GM12874 (cell line): ENCODE results near the gene FXYD1.

Experiments
- CTCF ChIP-seq: IDR thresholded peaks from 2 replicates; pipeline ENCODE4 v1.5.1; 2011; ENCODE audit warnings: low read depth, mild to moderate bottlenecking, control low read depth, low read length, moderate library complexity; ENCODE audit not compliant: insufficient read depth

Gene FXYD1

DNA sequence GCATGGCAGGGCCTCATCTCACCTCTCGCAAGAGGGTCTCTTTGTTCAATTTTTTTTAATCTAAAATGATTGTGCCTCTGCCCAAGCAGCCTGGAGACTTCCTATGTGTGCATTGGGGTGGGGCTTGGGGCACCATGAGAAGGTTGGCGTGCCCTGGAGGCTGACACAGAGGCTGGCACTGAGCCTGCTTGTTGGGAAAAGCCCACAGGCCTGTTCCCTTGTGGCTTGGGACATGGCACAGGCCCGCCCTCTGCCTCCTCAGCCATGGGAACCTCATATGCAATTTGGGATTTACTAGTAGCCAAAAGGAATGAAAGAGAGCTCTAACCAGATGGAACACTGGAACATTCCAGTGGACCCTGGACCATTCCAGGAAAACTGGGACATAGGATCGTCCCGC lies 15.1 kb upstream of the FXYD1 start:
- no peak for TF ChIP-seq CTCF

DNA sequence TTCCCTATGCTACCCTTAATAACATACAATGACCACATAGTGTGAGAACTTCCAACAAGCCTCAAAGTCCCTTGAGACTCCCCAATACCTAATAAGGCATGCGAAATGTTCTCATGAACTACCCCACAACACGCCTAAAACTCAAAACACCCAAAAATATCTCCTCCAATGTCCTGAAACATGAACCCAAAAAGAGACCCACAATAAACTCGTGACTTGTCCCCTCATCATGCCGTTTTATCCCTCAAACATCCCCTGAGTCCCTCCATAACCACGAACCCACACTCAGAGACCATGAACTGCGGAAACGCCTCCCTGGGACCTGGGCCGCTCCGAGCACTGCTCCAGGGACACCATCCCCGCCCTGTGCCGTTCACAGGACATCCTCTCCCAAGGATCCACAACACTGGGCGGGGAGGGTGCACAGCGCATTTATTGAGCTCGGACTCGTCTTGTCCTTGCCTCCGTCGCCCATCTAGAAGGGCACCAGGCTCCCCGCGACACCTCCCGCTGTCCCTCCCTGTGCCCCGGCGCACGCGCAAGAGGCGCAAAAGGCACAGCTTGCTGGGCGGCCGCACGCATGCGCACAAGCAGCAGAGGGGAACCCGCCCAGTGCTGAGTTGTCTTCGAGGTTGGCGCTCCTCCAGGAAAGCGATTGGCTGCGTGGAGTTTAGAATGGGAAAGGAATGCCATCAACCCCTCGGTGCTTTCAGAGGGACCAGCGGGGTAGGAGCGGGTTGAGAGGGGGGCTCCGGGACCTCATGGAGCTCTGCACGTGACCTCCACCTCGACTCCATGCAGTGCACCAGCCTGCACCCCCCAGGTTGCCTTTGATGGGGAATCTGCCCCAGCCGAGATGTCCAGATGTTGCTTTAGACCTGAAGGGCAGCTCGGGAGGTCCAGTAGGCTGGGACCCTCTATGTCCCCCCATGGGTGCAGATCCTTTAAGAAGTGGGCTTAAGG lies 14.2 kb upstream of the FXYD1 start:
- no peak for TF ChIP-seq CTCF

GRCh38 chr19:35125270-35125717 lies 13.3 kb upstream of the FXYD1 start:
- TF ChIP-seq CTCF, result no peak

GRCh38 chr19:35125749-35126623 lies 12.6 kb upstream of the FXYD1 start:
- no peak for TF ChIP-seq CTCF

GRCh38 chr19:35126624-35126959 lies 12.0 kb upstream of the FXYD1 start:
- TF ChIP-seq CTCF, result no peak

GRCh38 chr19:35127871-35128270 lies 10.8 kb upstream of the FXYD1 start:
- TF ChIP-seq CTCF, result no peak

DNA sequence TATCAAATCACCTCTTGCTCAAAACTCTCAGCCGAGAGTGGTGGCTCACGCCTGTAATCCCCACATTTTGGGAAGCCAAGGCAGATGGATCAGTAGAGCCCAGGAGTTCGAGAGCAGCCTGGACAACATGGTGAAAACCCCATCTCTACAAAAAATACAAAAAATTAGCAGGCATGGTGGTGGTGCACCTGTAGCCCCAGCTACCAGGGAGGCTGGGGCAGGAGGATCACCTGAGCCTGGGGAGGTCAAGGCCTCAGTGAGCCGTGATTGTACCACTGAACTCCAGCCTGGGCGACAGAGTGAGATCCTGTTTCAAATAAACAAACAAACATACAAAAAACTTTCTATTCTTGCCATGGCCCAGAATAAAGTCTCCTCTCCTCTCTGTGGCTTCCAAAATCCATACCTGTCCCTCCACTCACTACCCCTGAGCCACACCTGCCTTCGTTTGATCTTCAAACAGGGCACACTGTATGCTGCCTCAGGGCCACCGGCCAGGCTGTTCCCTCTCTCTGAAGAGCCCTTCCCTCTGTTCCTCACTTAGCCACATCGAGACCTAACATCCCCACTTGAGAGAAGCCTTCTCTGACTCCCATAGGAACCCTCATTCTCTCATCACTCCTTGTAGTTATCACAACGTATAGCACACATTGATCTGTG lies 10.1 kb upstream of the FXYD1 start:
- TF ChIP-seq CTCF, result no peak
